EH (cell line): ENCODE results near the gene MRPL55.
"Not testable (repeated sequence)": the region's sequence is repeated elsewhere in the genome, so short reads cannot be mapped to it uniquely, and the experiment has no call there.

Source experiments
- DNase-seq: peaks from one replicate; pipeline ENCODE4 v3.0.0-alpha.2; 2015; ENCODE audit warnings: low read depth

Gene MRPL55

GRCh38 chr1:228120857-228121489, 11.9 kb upstream of the MRPL55 start:
- DNase-seq = peak; percentile 43

GRCh38 chr1:228120351-228120750, 11.3 kb upstream of the MRPL55 start:
- peak; percentile 37 for DNase-seq

- DNase-seq = no peak
Observed at GRCh38 chr1:228118040-228118439, 8.9 kb upstream of the MRPL55 start.

GRCh38 chr1:228117335-228117734, 8.2 kb upstream of the MRPL55 start:
- DNase-seq = no peak

GRCh38 chr1:228114827-228115226, 5.7 kb upstream of the MRPL55 start:
- DNase-seq = no peak

- DNase-seq = no peak
Observed at GRCh38 chr1:228112617-228113016, 3.5 kb upstream of the MRPL55 start.

- no peak for DNase-seq
Observed at GRCh38 chr1:228112167-228112566, 3.1 kb upstream of the MRPL55 start.

GRCh38 chr1:228111315-228111714, 2.2 kb upstream of the MRPL55 start:
- not testable (repeated sequence) for DNase-seq

GRCh38 chr1:228110556-228110955, 1.5 kb upstream of the MRPL55 start:
- no peak for DNase-seq

- peak; percentile 79 for DNase-seq
Observed at GRCh38 chr1:228109962-228110488, 926 bp upstream of the MRPL55 start.

GRCh38 chr1:228108742-228109072, 392 bp downstream of the MRPL55 start:
- no peak for DNase-seq

GRCh38 chr1:228108055-228108690, 926 bp downstream of the MRPL55 start:
- no peak for DNase-seq

GRCh38 chr1:228107636-228108035, 1.5 kb downstream of the MRPL55 start:
- DNase-seq = no peak

- no peak for DNase-seq
Observed at GRCh38 chr1:228106800-228107054, 2.4 kb downstream of the MRPL55 start.

- DNase-seq = no peak
Observed at GRCh38 chr1:228105996-228106799, 2.9 kb downstream of the MRPL55 start.

GRCh38 chr1:228105270-228105995, 3.7 kb downstream of the MRPL55 start:
- no peak for DNase-seq

- DNase-seq = peak; percentile 49
Observed at GRCh38 chr1:228104526-228105269, 4.4 kb downstream of the MRPL55 start.

- peak; percentile 92 for DNase-seq
Observed at GRCh38 chr1:228102791-228103620, 6.1 kb downstream of the MRPL55 start, which contains the start of gene C1orf35. TSS of gene C1orf35 (minus strand) at chr1:228103325. CDS start at chr1:228103227, 98 bp downstream.

GRCh38 chr1:228101994-228102790, 6.9 kb downstream of the MRPL55 start:
- DNase-seq = peak; percentile 40

GRCh38 chr1:228101614-228101993, 7.5 kb downstream of the MRPL55 start:
- no peak for DNase-seq
